ENCODE results near the gene GSTM3. TPM values are rescaled to one million over a fixed set of nuclear protein-coding genes. Genes with fewer than 3 reads are reported as not detected.
"Not testable (repeated sequence)": the region's sequence is repeated elsewhere in the genome, so short reads cannot be mapped to it uniquely, and the experiment has no call there.

GSTM3 gene
- total RNA-seq, 2 donors from 2014 or later, result 5.5 to 10.3 TPM

- no peaks in the 10 kb centered on the region for H3K27me3 ChIP-seq (ENCODE audit: control insufficient read depth, insufficient read depth, low read length, poor library complexity, severe bottlenecking)
- 89 to 100% methylated on average over 7 to 11 of the region's 11 CpGs for WGBS, 2 experiments (ENCODE audit: insufficient coverage in 1 of 2, insufficient read length in 1 of 2)
- peaks cover 34% of the 10 kb centered on the region for H3K27me3 Mint-ChIP-seq (ENCODE audit: insufficient read depth)
- H3K4me3 ChIP-seq (ENCODE audit: low read length), result no peak overlapping the region
- H3K9ac ChIP-seq (ENCODE audit: extremely low read depth, low read length, poor library complexity, severe bottlenecking), result no peak overlapping the region
- H3K9me3 ChIP-seq (ENCODE audit: control insufficient read depth, low read length), result peaks cover 11% of the 10 kb centered on the region
- H3K4me1 ChIP-seq (ENCODE audit: control insufficient read depth, insufficient read depth, low read length), result no peaks in the 10 kb centered on the region
- TF ChIP-seq, protein P1, sequence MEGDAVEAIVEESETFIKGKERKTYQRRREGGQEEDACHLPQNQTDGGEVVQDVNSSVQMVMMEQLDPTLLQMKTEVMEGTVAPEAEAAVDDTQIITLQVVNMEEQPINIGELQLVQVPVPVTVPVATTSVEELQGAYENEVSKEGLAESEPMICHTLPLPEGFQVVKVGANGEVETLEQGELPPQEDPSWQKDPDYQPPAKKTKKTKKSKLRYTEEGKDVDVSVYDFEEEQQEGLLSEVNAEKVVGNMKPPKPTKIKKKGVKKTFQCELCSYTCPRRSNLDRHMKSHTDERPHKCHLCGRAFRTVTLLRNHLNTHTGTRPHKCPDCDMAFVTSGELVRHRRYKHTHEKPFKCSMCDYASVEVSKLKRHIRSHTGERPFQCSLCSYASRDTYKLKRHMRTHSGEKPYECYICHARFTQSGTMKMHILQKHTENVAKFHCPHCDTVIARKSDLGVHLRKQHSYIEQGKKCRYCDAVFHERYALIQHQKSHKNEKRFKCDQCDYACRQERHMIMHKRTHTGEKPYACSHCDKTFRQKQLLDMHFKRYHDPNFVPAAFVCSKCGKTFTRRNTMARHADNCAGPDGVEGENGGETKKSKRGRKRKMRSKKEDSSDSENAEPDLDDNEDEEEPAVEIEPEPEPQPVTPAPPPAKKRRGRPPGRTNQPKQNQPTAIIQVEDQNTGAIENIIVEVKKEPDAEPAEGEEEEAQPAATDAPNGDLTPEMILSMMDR (conservative IDR thresholded peaks at IDR 0.05), result no peak
- no peaks in the 10 kb centered on the region for H3K36me3 Mint-ChIP-seq (ENCODE audit: low read depth)
- H3K4me3 Mint-ChIP-seq, result no peak overlapping the region
- H3K4me1 Mint-ChIP-seq, result no peaks in the 10 kb centered on the region
- peaks cover 24% of the 10 kb centered on the region for H3K9me3 Mint-ChIP-seq
- no peak for DNase-seq
- H3K27ac Mint-ChIP-seq, result no peak overlapping the region
- H3K36me3 ChIP-seq (ENCODE audit: control insufficient read depth, insufficient read depth, low read length), result no peaks in the 10 kb centered on the region
- H3K27ac ChIP-seq (ENCODE audit: low read depth, low read length), result no peak overlapping the region
These were observed 9.5 kb upstream of the GSTM3 start for GRCh38 chr1:109750241-109750882.

DNA sequence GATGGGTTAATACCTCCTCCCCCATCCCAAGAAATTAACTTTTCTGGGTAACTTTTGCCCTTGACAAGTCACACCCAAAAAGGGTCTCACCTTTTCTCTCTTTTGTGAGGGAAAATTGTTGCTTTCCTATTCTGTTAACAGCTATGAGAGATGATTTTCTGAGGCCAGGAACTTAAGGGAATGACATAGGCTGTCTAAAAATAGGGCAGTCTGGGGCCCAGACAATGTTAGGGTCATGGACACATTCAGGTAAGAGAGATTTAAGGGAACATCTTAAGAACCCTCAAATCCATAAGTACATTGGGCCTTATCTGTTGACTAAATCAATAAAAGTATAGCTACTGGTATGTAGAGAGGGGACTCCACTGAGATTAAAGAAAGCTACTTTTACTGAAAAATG, 8.4 kb upstream of the GSTM3 start:
- H3K36me3 Mint-ChIP-seq (ENCODE audit: low read depth), result no peaks in the 10 kb centered on the region
- H3K4me1 Mint-ChIP-seq, result no peaks in the 10 kb centered on the region
- TF ChIP-seq, protein P1 (conservative IDR thresholded peaks at IDR 0.05), result no peak
- peaks cover 39% of the 10 kb centered on the region for H3K27me3 Mint-ChIP-seq (ENCODE audit: insufficient read depth)
- Histone ChIP-seq H3K4me1 (ENCODE audit: control insufficient read depth, insufficient read depth, low read length) (no peaks in the 10 kb centered on the region), H3K36me3 (ENCODE audit: control insufficient read depth, insufficient read depth, low read length) (no peaks in the 10 kb centered on the region), H3K9ac (ENCODE audit: extremely low read depth, low read length, poor library complexity, severe bottlenecking) (no peak overlapping the region), H3K9me3 (ENCODE audit: control insufficient read depth, low read length) (peaks cover 11% of the 10 kb centered on the region), H3K27ac (ENCODE audit: low read depth, low read length) (no peak overlapping the region), H3K27me3 (ENCODE audit: control insufficient read depth, insufficient read depth, low read length, poor library complexity, severe bottlenecking) (no peaks in the 10 kb centered on the region), H3K4me3 (ENCODE audit: low read length) (no peak overlapping the region)
- H3K4me3 Mint-ChIP-seq, result no peak overlapping the region
- peaks cover 24% of the 10 kb centered on the region for H3K9me3 Mint-ChIP-seq
- no peak overlapping the region for H3K27ac Mint-ChIP-seq
- no peak for DNase-seq

- H3K9me3 ChIP-seq (ENCODE audit: control insufficient read depth, low read length), result peaks cover 11% of the 10 kb centered on the region
- not testable (repeated sequence) for H3K36me3 Mint-ChIP-seq (ENCODE audit: low read depth); H3K9ac ChIP-seq (ENCODE audit: extremely low read depth, low read length, poor library complexity, severe bottlenecking); H3K27ac Mint-ChIP-seq; H3K4me3 ChIP-seq (ENCODE audit: low read length); H3K27ac ChIP-seq (ENCODE audit: low read depth, low read length); H3K4me3 Mint-ChIP-seq; H3K27me3 ChIP-seq (ENCODE audit: control insufficient read depth, insufficient read depth, low read length, poor library complexity, severe bottlenecking); H3K4me1 Mint-ChIP-seq; H3K36me3 ChIP-seq (ENCODE audit: control insufficient read depth, insufficient read depth, low read length); H3K4me1 ChIP-seq (ENCODE audit: control insufficient read depth, insufficient read depth, low read length); DNase-seq
- Mint-ChIP-seq H3K9me3 (peaks cover 24% of the 10 kb centered on the region), H3K27me3 (ENCODE audit: insufficient read depth) (peaks cover 41% of the 10 kb centered on the region)
- WGBS, 2 experiments (ENCODE audit: insufficient coverage in 1 of 2, insufficient read length in 1 of 2), result 90 to 100% methylated on average over 3 to 8 of the region's 10 CpGs
These were observed 7.5 kb upstream of the GSTM3 start for GRCh38 chr1:109748311-109748710.
